IMR-90 (cell line): ENCODE results near the gene PDZD2. TPM values are rescaled to one million over a fixed set of nuclear protein-coding genes. Genes with fewer than 3 reads are reported as not detected.

Experiments
- ATAC-seq: fragments of 200-7000 bp; cut with Tn5 transposase; 2 replicates; pipeline ENCODE4 v1.9.1; 2020; ENCODE audit warnings: low read depth, mild to moderate bottlenecking, moderate library complexity
- BruUV-seq: library from RNA; stranded (reverse); fragments of 400-500 nt; replicated peaks from 2 replicates; lab custom pipeline; 2021; lab: Mats Ljungman, UMichigan
- CTCF ChIA-PET: fragments of 300-600 bp; formaldehyde crosslinking; extraction: SDS; loops from one replicate; lab custom pipeline; 2021; ENCODE audit warnings: antibody characterized with exemption; lab: Yijun Ruan, JAX
- POLR2A ChIA-PET: fragments of 300-600 bp; sonication (Branson Sonifier 250); formaldehyde crosslinking; loops from one replicate; lab custom pipeline; 2022; ENCODE audit warnings: antibody characterized with exemption; ENCODE audit not compliant: unreplicated experiment; lab: Charles Lee
- DNase-seq: peaks from one replicate; pipeline ENCODE4 v3.0.0; 2013
- H2AFZ ChIP-seq: replicated peaks from 2 replicates; pipeline ENCODE3; 2013; ENCODE audit warnings: low read length, mild to moderate bottlenecking; ENCODE audit not compliant: poor library complexity
- H2AK5ac ChIP-seq: 2 replicates; pipeline ENCODE4 v1.6.1; 2013; ENCODE audit warnings: low read depth, low read length, inconsistent platforms
- H2AK9ac ChIP-seq: replicated peaks from 2 replicates; pipeline ENCODE3; 2013; ENCODE audit warnings: mild to moderate bottlenecking, low read depth, low read length, moderate library complexity; ENCODE audit not compliant: poor library complexity
- H2BK120ac ChIP-seq: 2 replicates; pipeline ENCODE4 v1.6.1; 2013; ENCODE audit warnings: low read depth, low read length, inconsistent platforms
- H2BK15ac ChIP-seq: 3 replicates; pipeline ENCODE4 v1.6.1; 2013; ENCODE audit warnings: low read depth, low read length, inconsistent platforms
- H2BK20ac ChIP-seq: 2 replicates; pipeline ENCODE4 v1.6.1; 2013; ENCODE audit warnings: low read depth, mild to moderate bottlenecking, inconsistent platforms, low read length, moderate library complexity
- H2BK5ac ChIP-seq: 2 replicates; pipeline ENCODE4 v1.6.1; 2013; ENCODE audit warnings: mild to moderate bottlenecking, low read depth, low read length, inconsistent platforms; ENCODE audit not compliant: poor library complexity, severe bottlenecking
- H3K14ac ChIP-seq: replicated peaks from 2 replicates; pipeline ENCODE4 v1.6.1; 2013; ENCODE audit warnings: low read depth, low read length, inconsistent platforms
- H3K18ac ChIP-seq: 2 replicates; pipeline ENCODE4 v1.6.1; 2013; ENCODE audit warnings: low read depth, low read length, control low read depth
- H3K23ac ChIP-seq: 2 replicates; pipeline ENCODE4 v1.6.1; 2013; ENCODE audit warnings: low read depth, low read length, inconsistent platforms
- H3K27ac ChIP-seq: 2 replicates; pipeline ENCODE4 v1.5.1; 2013; ENCODE audit warnings: mild to moderate bottlenecking, control low read depth, low read length; ENCODE audit not compliant: insufficient read depth
- H3K27me3 ChIP-seq: 2 replicates; pipeline ENCODE4 v1.6.1; 2013; ENCODE audit warnings: low read length; ENCODE audit not compliant: control insufficient read depth, insufficient read depth
- H3K36me3 ChIP-seq: 2 replicates; pipeline ENCODE4 v1.6.1; 2013; ENCODE audit warnings: low read length, mixed read lengths; ENCODE audit not compliant: control insufficient read depth, insufficient read depth
- H3K4ac ChIP-seq: 2 replicates; pipeline ENCODE4 v1.6.1; 2013; ENCODE audit warnings: low read depth, low read length, inconsistent platforms
- H3K4me1 ChIP-seq: 2 replicates; pipeline ENCODE4 v1.6.1; 2013; ENCODE audit warnings: low read length, mixed read lengths; ENCODE audit not compliant: control insufficient read depth, insufficient read depth
- H3K4me2 ChIP-seq: 2 replicates; pipeline ENCODE4 v1.6.1; 2013; ENCODE audit warnings: low read depth, mild to moderate bottlenecking, control low read depth, low read length, moderate library complexity
- H3K4me3 ChIP-seq: 2 replicates; pipeline ENCODE4 v1.5.1; 2013; ENCODE audit warnings: low read depth, mild to moderate bottlenecking, control low read depth, low read length, moderate library complexity; ENCODE audit not compliant: insufficient read depth
- H3K56ac ChIP-seq: 2 replicates; pipeline ENCODE4 v1.6.1; 2013; ENCODE audit warnings: low read length, inconsistent platforms; ENCODE audit not compliant: insufficient read depth; ENCODE audit errors: extremely low read depth
- H3K79me1 ChIP-seq, 2 experiments: 2 replicates each; pipeline ENCODE4 v1.6.1; 2013; ENCODE audit warnings: low read length in 2 of 2, inconsistent platforms in 1 of 2, low read depth in 1 of 2
- H3K9ac ChIP-seq: 2 replicates; pipeline ENCODE4 v1.6.1; 2013; ENCODE audit warnings: low read depth, low read length, control low read depth
- H3K9me1 ChIP-seq: 2 replicates; pipeline ENCODE4 v1.6.1; 2013; ENCODE audit warnings: low read length, inconsistent platforms; ENCODE audit not compliant: insufficient read depth
- H3K9me3 ChIP-seq: 2 replicates; pipeline ENCODE4 v1.6.1; 2013; ENCODE audit warnings: low read length; ENCODE audit not compliant: control insufficient read depth, insufficient read depth
- H4K20me1 ChIP-seq: 2 replicates; pipeline ENCODE4 v1.6.1; 2013; ENCODE audit warnings: low read length, inconsistent platforms; ENCODE audit not compliant: insufficient read depth
- H4K5ac ChIP-seq: 2 replicates; pipeline ENCODE4 v1.6.1; 2013; ENCODE audit warnings: mild to moderate bottlenecking, low read depth, low read length, control low read depth
- H4K8ac ChIP-seq, 2 experiments: 2 replicates each; pipeline ENCODE4 v1.6.1; 2013; ENCODE audit warnings: low read depth in 2 of 2, low read length in 2 of 2, control low read depth in 1 of 2, inconsistent platforms in 1 of 2
- H4K91ac ChIP-seq: 2 replicates; pipeline ENCODE4 v1.6.1; 2013; ENCODE audit warnings: low read depth, low read length, inconsistent platforms; ENCODE audit not compliant: insufficient read depth
- BHLHE40 ChIP-seq: fragments of 150-350 bp; IDR thresholded peaks from 2 replicates; pipeline ENCODE4 v1.6.1; 2016; ENCODE audit warnings: mild to moderate bottlenecking, low read depth, low read length
- CEBPB ChIP-seq: IDR thresholded peaks from 2 replicates; pipeline ENCODE4 v1.6.1; 2012; ENCODE audit warnings: low read depth, low read length, improper control_type of control experiment
- CHD1 ChIP-seq: IDR thresholded peaks from 2 replicates; pipeline ENCODE4 v1.6.1; 2012; ENCODE audit warnings: low read depth, low read length, improper control_type of control experiment
- FOS ChIP-seq: fragments of 150-350 bp; IDR thresholded peaks from 2 replicates; pipeline ENCODE4 v1.6.1; 2016; ENCODE audit warnings: low read depth, low read length
- MAFK ChIP-seq: IDR thresholded peaks from 2 replicates; pipeline ENCODE4 v1.6.1; 2012; ENCODE audit warnings: low read depth, low read length, improper control_type of control experiment
- MAZ ChIP-seq: IDR thresholded peaks from 2 replicates; pipeline ENCODE4 v1.6.1; 2012; ENCODE audit warnings: low read depth, mild to moderate bottlenecking, low read length, improper control_type of control experiment, moderate library complexity, borderline replicate concordance
- MXI1 ChIP-seq: IDR thresholded peaks from 2 replicates; pipeline ENCODE4 v1.6.1; 2012; ENCODE audit warnings: low read depth, mild to moderate bottlenecking, low read length, moderate library complexity, borderline replicate concordance
- NFE2L2 ChIP-seq: fragments of 150-350 bp; IDR thresholded peaks from 2 replicates; pipeline ENCODE4 v1.6.1; 2016; ENCODE audit warnings: low read depth, mild to moderate bottlenecking, low read length
- POLR2A ChIP-seq: IDR thresholded peaks from 2 replicates; pipeline ENCODE4 v1.6.1; 2012; ENCODE audit warnings: mild to moderate bottlenecking, low read depth, low read length
- RAD21 ChIP-seq: IDR thresholded peaks from 2 replicates; pipeline ENCODE4 v1.6.1; 2012; ENCODE audit warnings: low read length, improper control_type of control experiment
- RCOR1 ChIP-seq: IDR thresholded peaks from 2 replicates; pipeline ENCODE4 v1.6.1; 2012; ENCODE audit warnings: mild to moderate bottlenecking, low read length, improper control_type of control experiment; ENCODE audit not compliant: insufficient replicate concordance
- RFX5 ChIP-seq: IDR thresholded peaks from 2 replicates; pipeline ENCODE4 v1.8.0; 2012; ENCODE audit warnings: low read depth, mild to moderate bottlenecking, low read length, moderate library complexity
- SMC3 ChIP-seq: fragments of 150-350 bp; IDR thresholded peaks from 2 replicates; pipeline ENCODE4 v1.6.1; 2016; ENCODE audit warnings: low read depth, mild to moderate bottlenecking, antibody characterized with exemption, low read length, moderate library complexity
- WGBS, 2 experiments: methylation state at CpG; one replicate each; pipeline versions ENCODE4 v1.1.5 to v1.1.7; 2013; ENCODE audit warnings: missing lambda C conversion rate in 2 of 2; ENCODE audit not compliant: insufficient read length in 1 of 2; ENCODE audit errors: extremely low coverage in 2 of 2; 5-methylcytosine and 5-hydroxymethylcytosine counted together
- dilution Hi-C: fragments of 300-500 bp; cut with HindIII; formaldehyde crosslinking; loops from one replicate; pipeline ENCODE4 v1.14.3; 2018; ENCODE audit warnings: low sequenced_read_pairs; ENCODE audit not compliant: unreplicated experiment
- in situ Hi-C: fragments of 300-500 bp; cut with MboI; formaldehyde crosslinking; loops from 3 replicates; pipeline ENCODE4 v1.14.3; 2019; ENCODE audit warnings: low sequenced_read_pairs, inconsistent platforms, mixed read lengths
- intact Hi-C: fragments of 100-400 bp; cut with micrococcal nuclease; formaldehyde crosslinking; loops from 2 replicates; pipeline ENCODE4 v1.10.0; 2022
- polyA plus RNA-seq, 3 experiments: library from polyadenylated mRNA; depleted of rRNA; stranded (reverse); fragments of >200 nt; gene quantifications; 2 replicates each; pipeline ENCODE4 v1.2.3, GENCODE V29; 2012; ENCODE audit warnings: low replicate concordance in 1 of 3
- total RNA-seq: library from RNA; depleted of rRNA; stranded (reverse); fragments of >200 nt; gene quantifications from 2 replicates; pipeline ENCODE4 v1.2.3, GENCODE V29; 2012
- TF ChIP-seq, protein P1 (sequence below): fragments of 150-350 bp; IDR thresholded peaks from 2 replicates; pipeline ENCODE4 v1.6.1; 2016; ENCODE audit warnings: low read depth, mild to moderate bottlenecking, low read length, moderate library complexity, borderline replicate concordance
- TF ChIP-seq, protein P2 (sequence below): fragments of 150-350 bp; IDR thresholded peaks from 2 replicates; pipeline ENCODE4 v1.6.1; 2017; ENCODE audit warnings: mild to moderate bottlenecking, antibody characterized with exemption, low read length, low read depth
- TF ChIP-seq, protein P3 (sequence below): conservative IDR thresholded peaks from 2 replicates; pipeline ENCODE4 v1.5.1; 2012; ENCODE audit warnings: mild to moderate bottlenecking, low read depth, low read length, improper control_type of control experiment

PDZD2 gene
- total and polyA plus RNA-seq, 2 of the 4 experiments (the other 2 are of a cell fraction), result under 0.01 to 0.02 TPM

DNA sequence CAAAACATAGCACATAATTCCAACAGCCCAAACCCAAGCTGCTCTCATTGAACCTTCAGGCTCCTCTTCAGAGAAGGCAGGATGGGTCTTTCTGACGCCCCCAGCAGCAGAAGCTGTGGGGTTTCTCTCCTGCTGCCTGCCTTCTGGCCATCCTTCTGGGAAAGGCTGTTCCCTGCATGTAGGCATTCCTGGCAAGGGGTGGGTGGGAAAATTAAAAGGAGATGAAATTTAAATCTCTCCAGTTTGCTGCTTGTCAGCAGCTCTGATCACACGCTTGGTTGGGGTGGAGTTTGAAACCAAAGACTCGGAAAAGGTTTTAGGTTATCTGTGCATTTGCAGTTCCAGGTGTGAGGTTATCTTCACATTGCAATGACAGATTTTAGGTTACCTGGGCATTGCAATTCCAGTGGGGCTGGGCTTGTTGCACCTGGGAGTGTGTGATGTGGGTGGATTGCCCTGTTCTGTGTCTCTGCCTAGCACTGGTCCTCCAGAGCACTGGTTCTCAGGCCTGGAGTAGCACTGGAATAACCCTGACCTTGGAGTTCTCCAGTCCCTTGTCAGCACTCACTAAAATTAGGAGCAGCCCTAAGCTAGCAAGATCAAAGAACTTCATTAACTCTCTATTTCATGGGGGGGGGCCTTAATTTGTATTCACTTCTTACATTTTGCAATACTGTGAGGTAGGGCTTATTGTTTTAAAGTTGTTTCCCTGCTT, 109.7 kb downstream of the PDZD2 start:
- WGBS, 2 experiments, result 0% methylated on average over 1 of the region's 3 CpGs; no CpG with 5 or more reads in 1 of the 2 experiments
- BruUV-seq, result no TSS peak
- no peak for ATAC-seq

More for the DNA sequence above, 109.7 kb downstream of the PDZD2 start:
- no peak for DNase-seq
- no peak overlapping the region for H4K8ac ChIP-seq
- H3K14ac ChIP-seq, result no peak overlapping the region
- no peak overlapping the region for H3K4ac ChIP-seq
- intact Hi-C loops (no loop called here), in situ Hi-C loops (no loop called here), dilution Hi-C loops (no loop called here)
- no peak overlapping the region for H3K23ac ChIP-seq
- no peak overlapping the region for H3K56ac ChIP-seq
- H4K91ac ChIP-seq, result no peak overlapping the region
- H3K4me3 ChIP-seq, result no peak overlapping the region
- no peak overlapping the region for H2BK20ac ChIP-seq
- no peak overlapping the region for H2BK15ac ChIP-seq
- H3K27ac ChIP-seq, result no peak overlapping the region
- TF ChIP-seq RAD21 (no peak), CHD1 (no peak), BHLHE40 (no peak), NFE2L2 (no peak), POLR2A (no peak), MXI1 (no peak), MAFK (no peak), CEBPB (no peak), SMC3 (no peak), RCOR1 (no peak), FOS (no peak), RFX5 (no peak), MAZ (no peak)
- TF ChIP-seq, protein P1, sequence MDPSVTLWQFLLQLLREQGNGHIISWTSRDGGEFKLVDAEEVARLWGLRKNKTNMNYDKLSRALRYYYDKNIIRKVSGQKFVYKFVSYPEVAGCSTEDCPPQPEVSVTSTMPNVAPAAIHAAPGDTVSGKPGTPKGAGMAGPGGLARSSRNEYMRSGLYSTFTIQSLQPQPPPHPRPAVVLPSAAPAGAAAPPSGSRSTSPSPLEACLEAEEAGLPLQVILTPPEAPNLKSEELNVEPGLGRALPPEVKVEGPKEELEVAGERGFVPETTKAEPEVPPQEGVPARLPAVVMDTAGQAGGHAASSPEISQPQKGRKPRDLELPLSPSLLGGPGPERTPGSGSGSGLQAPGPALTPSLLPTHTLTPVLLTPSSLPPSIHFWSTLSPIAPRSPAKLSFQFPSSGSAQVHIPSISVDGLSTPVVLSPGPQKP, result no peak
- TF ChIP-seq, protein P2, sequence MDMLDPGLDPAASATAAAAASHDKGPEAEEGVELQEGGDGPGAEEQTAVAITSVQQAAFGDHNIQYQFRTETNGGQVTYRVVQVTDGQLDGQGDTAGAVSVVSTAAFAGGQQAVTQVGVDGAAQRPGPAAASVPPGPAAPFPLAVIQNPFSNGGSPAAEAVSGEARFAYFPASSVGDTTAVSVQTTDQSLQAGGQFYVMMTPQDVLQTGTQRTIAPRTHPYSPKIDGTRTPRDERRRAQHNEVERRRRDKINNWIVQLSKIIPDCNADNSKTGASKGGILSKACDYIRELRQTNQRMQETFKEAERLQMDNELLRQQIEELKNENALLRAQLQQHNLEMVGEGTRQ, result no peak
- TF ChIP-seq, protein P3, sequence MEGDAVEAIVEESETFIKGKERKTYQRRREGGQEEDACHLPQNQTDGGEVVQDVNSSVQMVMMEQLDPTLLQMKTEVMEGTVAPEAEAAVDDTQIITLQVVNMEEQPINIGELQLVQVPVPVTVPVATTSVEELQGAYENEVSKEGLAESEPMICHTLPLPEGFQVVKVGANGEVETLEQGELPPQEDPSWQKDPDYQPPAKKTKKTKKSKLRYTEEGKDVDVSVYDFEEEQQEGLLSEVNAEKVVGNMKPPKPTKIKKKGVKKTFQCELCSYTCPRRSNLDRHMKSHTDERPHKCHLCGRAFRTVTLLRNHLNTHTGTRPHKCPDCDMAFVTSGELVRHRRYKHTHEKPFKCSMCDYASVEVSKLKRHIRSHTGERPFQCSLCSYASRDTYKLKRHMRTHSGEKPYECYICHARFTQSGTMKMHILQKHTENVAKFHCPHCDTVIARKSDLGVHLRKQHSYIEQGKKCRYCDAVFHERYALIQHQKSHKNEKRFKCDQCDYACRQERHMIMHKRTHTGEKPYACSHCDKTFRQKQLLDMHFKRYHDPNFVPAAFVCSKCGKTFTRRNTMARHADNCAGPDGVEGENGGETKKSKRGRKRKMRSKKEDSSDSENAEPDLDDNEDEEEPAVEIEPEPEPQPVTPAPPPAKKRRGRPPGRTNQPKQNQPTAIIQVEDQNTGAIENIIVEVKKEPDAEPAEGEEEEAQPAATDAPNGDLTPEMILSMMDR, result no peak
- no peak overlapping the region for H3K9ac ChIP-seq
- H2AK5ac ChIP-seq, result no peak overlapping the region
- POLR2A ChIA-PET, result no interaction called here
- no peaks in the 10 kb centered on the region for H3K4me1 ChIP-seq
- CTCF ChIA-PET, result no interaction called here
- no peak overlapping the region for H4K5ac ChIP-seq
- no peaks in the 10 kb centered on the region for H4K20me1 ChIP-seq
- peaks cover 3% of the 10 kb centered on the region for H3K27me3 ChIP-seq
- no peak overlapping the region for H3K4me2 ChIP-seq
- H3K36me3 ChIP-seq, result no peaks in the 10 kb centered on the region
- H3K9me1 ChIP-seq, result no peaks in the 10 kb centered on the region
- H2AFZ ChIP-seq, result no peak overlapping the region
- H3K9me3 ChIP-seq, result no peaks in the 10 kb centered on the region
- H3K79me1 ChIP-seq, result no peaks in the 10 kb centered on the region
- H2AK9ac ChIP-seq, result no peak overlapping the region
- H3K18ac ChIP-seq, result no peak overlapping the region
- H2BK5ac ChIP-seq, result no peak overlapping the region
- no peak overlapping the region for H2BK120ac ChIP-seq
